T1000 (cell line): ENCODE data around the gene RAB3IL1.
"Not testable (repeated sequence)": the region's sequence is repeated elsewhere in the genome, so short reads cannot be mapped to it uniquely, and the experiment has no call there.

Experiments used
- DNase-seq: peaks from one replicate; lab custom pipeline; 2025; ENCODE audit warnings: mixed read lengths; lab: John Stamatoyannopoulos, UW

Gene RAB3IL1

GRCh38 chr11:61953632-61954031, 36.3 kb upstream of the RAB3IL1 start:
- DNase-seq = not testable (repeated sequence)

- DNase-seq = no peak
These were observed 35.5 kb upstream of the RAB3IL1 start for GRCh38 chr11:61952882-61953281.

GRCh38 chr11:61951484-61952135, 34.2 kb upstream of the RAB3IL1 start:
- DNase-seq = no peak

GRCh38 chr11:61950035-61950547, 32.7 kb upstream of the RAB3IL1 start, which contains the start of gene BEST1:
Gene BEST1 (plus strand): TSS chr11:61950351. CDS start chr11:61951807, 1,456 bp downstream.
- no peak for DNase-seq

- no peak for DNase-seq
These were observed 32.0 kb upstream of the RAB3IL1 start for GRCh38 chr11:61949169-61950034.

GRCh38 chr11:61948505-61948904, 31.1 kb upstream of the RAB3IL1 start:
- DNase-seq = no peak

GRCh38 chr11:61947486-61948210, 30.3 kb upstream of the RAB3IL1 start:
- DNase-seq = peak; percentile 29

- no peak for DNase-seq
These were observed 29.5 kb upstream of the RAB3IL1 start for GRCh38 chr11:61946894-61947293.

- DNase-seq = no peak
These were observed 27.8 kb upstream of the RAB3IL1 start for GRCh38 chr11:61945191-61945590.

- no peak for DNase-seq
These were observed 23.1 kb upstream of the RAB3IL1 start for GRCh38 chr11:61940466-61940865.

- DNase-seq = no peak
These were observed 18.5 kb upstream of the RAB3IL1 start for GRCh38 chr11:61935861-61936260.

- no peak for DNase-seq
These were observed 13.6 kb upstream of the RAB3IL1 start for GRCh38 chr11:61930933-61931332.

GRCh38 chr11:61928606-61929005, 11.2 kb upstream of the RAB3IL1 start:
- no peak for DNase-seq

- no peak for DNase-seq
These were observed 10.1 kb upstream of the RAB3IL1 start for GRCh38 chr11:61927501-61927900.

GRCh38 chr11:61926235-61926634, 8.9 kb upstream of the RAB3IL1 start:
- DNase-seq = no peak

GRCh38 chr11:61925736-61926135, 8.4 kb upstream of the RAB3IL1 start:
- no peak for DNase-seq

GRCh38 chr11:61924064-61924455, 6.7 kb upstream of the RAB3IL1 start:
- DNase-seq = no peak

- no peak for DNase-seq
These were observed 6.0 kb upstream of the RAB3IL1 start for GRCh38 chr11:61923166-61924063.

- no peak for DNase-seq
These were observed 5.2 kb upstream of the RAB3IL1 start for GRCh38 chr11:61922539-61922938.

- DNase-seq = no peak
These were observed 4.1 kb upstream of the RAB3IL1 start for GRCh38 chr11:61921446-61921845.
